WTC11 (cell line): ENCODE results near the gene PKP2. TPM values are rescaled to one million over a fixed set of nuclear protein-coding genes. Genes with fewer than 3 reads are reported as not detected.

Experiments
- ATAC-seq: fragments of 200-7000 bp; cut with Tn5 transposase; 2 replicates; pipeline ENCODE4 v1.10.0; 2021; ENCODE audit warnings: mild to moderate bottlenecking, moderate library complexity
- CTCF ChIA-PET: fragments of 300-600 bp; sonication (Branson Sonifier 250); formaldehyde crosslinking; loops from one replicate; lab custom pipeline; 2021; ENCODE audit warnings: antibody characterized with exemption; lab: Charles Lee
- POLR2A ChIA-PET: fragments of 350-600 bp; sonication (Branson Sonifier 250); formaldehyde crosslinking; loops from one replicate; lab custom pipeline; 2021; ENCODE audit warnings: antibody characterized with exemption; lab: Charles Lee
- DNase-seq: peaks from one replicate; pipeline ENCODE4 v3.0.0; 2021; ENCODE audit warnings: low spot score
- H3K27ac Mint-ChIP-seq: 2 replicates; pipeline ENCODE4 v1.8.0; 2021; ENCODE audit warnings: mixed read lengths
- H3K27me3 Mint-ChIP-seq: 2 replicates; pipeline ENCODE4 v1.8.0; 2021; ENCODE audit warnings: low read depth, mild to moderate bottlenecking, moderate library complexity, mixed read lengths
- H3K36me3 Mint-ChIP-seq: 2 replicates; pipeline ENCODE4 v1.8.0; 2021; ENCODE audit warnings: mixed read lengths
- H3K4me1 Mint-ChIP-seq: 2 replicates; pipeline ENCODE4 v1.8.0; 2022; ENCODE audit warnings: mixed read lengths
- H3K4me3 Mint-ChIP-seq: 2 replicates; pipeline ENCODE4 v1.8.0; 2021; ENCODE audit warnings: mild to moderate bottlenecking, moderate library complexity, mixed read lengths
- H3K9me3 Mint-ChIP-seq: 2 replicates; pipeline ENCODE4 v1.8.0; 2021; ENCODE audit warnings: mixed read lengths
- ATF1 ChIP-seq: sonication (generic); formaldehyde crosslinking; IDR thresholded peaks from 2 replicates; pipeline ENCODE4 v1.8.1; 2023; ENCODE audit warnings: mild to moderate bottlenecking, moderate library complexity, missing genetic modification reagents
- CTCF ChIP-seq: fragments of 200-600 bp; IDR thresholded peaks from 2 replicates; pipeline ENCODE4 v1.8.0; 2022; ENCODE audit warnings: antibody characterized with exemption
- EMX1 ChIP-seq: fragments of 250-450 bp; sonication (Bioruptor Pico); IDR thresholded peaks from 2 replicates; pipeline ENCODE4 v1.8.0; 2021; ENCODE audit warnings: mild to moderate bottlenecking
- ETV6 ChIP-seq: sonication (generic); formaldehyde crosslinking; IDR thresholded peaks from 2 replicates; pipeline ENCODE4 v1.8.1; 2022; ENCODE audit warnings: mild to moderate bottlenecking, missing genetic modification reagents
- FOXJ3 ChIP-seq: sonication (generic); formaldehyde crosslinking; IDR thresholded peaks from 2 replicates; pipeline ENCODE4 v1.9.0; 2021; ENCODE audit warnings: missing genetic modification reagents, mild to moderate bottlenecking, borderline replicate concordance
- FOXP4 ChIP-seq: sonication (generic); formaldehyde crosslinking; IDR thresholded peaks from 2 replicates; pipeline ENCODE4 v1.8.0; 2022; ENCODE audit warnings: mild to moderate bottlenecking, missing genetic modification reagents
- GRHL2 ChIP-seq: fragments of 250-450 bp; sonication (Bioruptor Pico); IDR thresholded peaks from 2 replicates; pipeline ENCODE4 v1.8.0; 2022; ENCODE audit warnings: mild to moderate bottlenecking, moderate library complexity; ENCODE audit not compliant: insufficient replicate concordance, severe bottlenecking
- GTF2I ChIP-seq: fragments of 250-450 bp; sonication (Bioruptor Pico); conservative IDR thresholded peaks from 2 replicates; pipeline ENCODE4 v1.4.0; 2021; ENCODE audit warnings: mild to moderate bottlenecking
- HMGA2 ChIP-seq: fragments of 250-450 bp; sonication (Bioruptor Pico); IDR thresholded peaks from 2 replicates; pipeline ENCODE4 v1.4.0; 2021; ENCODE audit warnings: mild to moderate bottlenecking, moderate library complexity
- IRF1 ChIP-seq: sonication (generic); formaldehyde crosslinking; IDR thresholded peaks from 2 replicates; pipeline ENCODE4 v1.8.0; 2023; ENCODE audit warnings: missing genetic modification reagents
- MXD4 ChIP-seq: fragments of 250-450 bp; sonication (Bioruptor Pico); IDR thresholded peaks from 2 replicates; pipeline ENCODE4 v1.8.0; 2021; ENCODE audit warnings: mild to moderate bottlenecking, moderate library complexity, borderline replicate concordance
- NFE2L1 ChIP-seq: sonication (generic); formaldehyde crosslinking; IDR thresholded peaks from 2 replicates; pipeline ENCODE4 v1.8.1; 2023; ENCODE audit warnings: missing genetic modification reagents
- ZMAT4 ChIP-seq: fragments of 250-450 bp; sonication (Bioruptor Pico); IDR thresholded peaks from 2 replicates; pipeline ENCODE4 v1.9.0; 2021; ENCODE audit warnings: mild to moderate bottlenecking
- ZNF219 ChIP-seq: sonication (generic); formaldehyde crosslinking; IDR thresholded peaks from 2 replicates; pipeline ENCODE4 v1.8.0; 2023; ENCODE audit warnings: missing genetic modification reagents, mild to moderate bottlenecking, borderline replicate concordance
- ZNF232 ChIP-seq: sonication (generic); formaldehyde crosslinking; IDR thresholded peaks from 2 replicates; pipeline ENCODE4 v1.8.0; 2022; ENCODE audit warnings: mild to moderate bottlenecking, missing genetic modification reagents
- ZNF281 ChIP-seq: sonication (generic); formaldehyde crosslinking; IDR thresholded peaks from 2 replicates; pipeline ENCODE4 v1.8.0; 2023; ENCODE audit warnings: mild to moderate bottlenecking, missing genetic modification reagents
- ZNF396 ChIP-seq: fragments of 250-450 bp; sonication (Bioruptor Pico); IDR thresholded peaks from 2 replicates; pipeline ENCODE4 v1.8.0; 2021; ENCODE audit warnings: mild to moderate bottlenecking, moderate library complexity, borderline replicate concordance
- ZNF423 ChIP-seq: fragments of 250-450 bp; sonication (Bioruptor Pico); IDR thresholded peaks from 2 replicates; pipeline ENCODE4 v2.1.2; 2022; ENCODE audit warnings: mild to moderate bottlenecking, moderate library complexity
- ZSCAN18 ChIP-seq: fragments of 250-450 bp; sonication (Bioruptor Pico); IDR thresholded peaks from 2 replicates; pipeline ENCODE4 v2.1.2; 2022; ENCODE audit warnings: mild to moderate bottlenecking, moderate library complexity
- total RNA-seq: library from RNA; stranded (reverse); gene quantifications from 3 replicates; pipeline ENCODE4 v1.2.3, GENCODE V29; 2021

Gene PKP2
- total RNA-seq, 1 experiment from 2014 or later: 22.0 TPM

GRCh38 chr12:32920506-32921085, 24.0 kb upstream of the PKP2 start (continued):
- no peak for TF ChIP-seq GTF2I (CRISPR knock-in tag)
- TF ChIP-seq NFE2L1: no peak
- no peak for TF ChIP-seq ZNF281 (CRISPR knock-in tag)
- no peak for TF ChIP-seq ZNF232 (CRISPR knock-in tag)
- no peak for TF ChIP-seq ZNF396
- TF ChIP-seq IRF1 (CRISPR knock-in tag): no peak
- TF ChIP-seq EMX1 (CRISPR knock-in tag): no peak
- no peak for TF ChIP-seq MXD4 (CRISPR knock-in tag)
- no peak for TF ChIP-seq ETV6 (CRISPR knock-in tag)

GRCh38 chr12:32918890-32919801, 22.6 kb upstream of the PKP2 start:
- H3K4me3 Mint-ChIP-seq: no peak overlapping the region
- POLR2A ChIA-PET: interaction anchor here (1.0 to 1.5 kb wide), 3 partner anchors 23 to 163 kb away, joined by 3 to 4 read pairs (median 3); partner anchors contain the start of gene PKP2
- CTCF ChIA-PET: interaction anchor here (0.5 to 3.2 kb wide), 9 partner anchors 9 to 163 kb away, joined by 3 to 62 read pairs (median 4); partner anchors contain the start of genes PKP2 and YARS2
- H3K4me1 Mint-ChIP-seq: no peaks in the 10 kb centered on the region
- no peak for TF ChIP-seq ZSCAN18 (CRISPR knock-in tag)
- TF ChIP-seq FOXJ3: no peak
- TF ChIP-seq ZNF423: no peak
- no peak for TF ChIP-seq FOXP4
- TF ChIP-seq ZMAT4 (CRISPR knock-in tag): no peak
- peak; percentile 33; the same call in 1 of the 2 replicates for TF ChIP-seq CTCF
- TF ChIP-seq GRHL2 (CRISPR knock-in tag): no peak
- TF ChIP-seq ZNF219 (CRISPR knock-in tag): no peak
- TF ChIP-seq HMGA2 (CRISPR knock-in tag): peak; percentile 85
- TF ChIP-seq ATF1: no peak
- ATAC-seq (peak; percentile 51), DNase-seq (no peak)
- no peaks in the 10 kb centered on the region for H3K9me3 Mint-ChIP-seq
- no peaks in the 10 kb centered on the region for H3K27me3 Mint-ChIP-seq
- no peak overlapping the region for H3K27ac Mint-ChIP-seq
- H3K36me3 Mint-ChIP-seq: no peaks in the 10 kb centered on the region
